B cell (primary cell): Measurements from ENCODE around the gene GABRD. TPM values are rescaled to one million over a fixed set of nuclear protein-coding genes. Genes with fewer than 3 reads are reported as not detected.
"Not testable (repeated sequence)": the region's sequence is repeated elsewhere in the genome, so short reads cannot be mapped to it uniquely, and the experiment has no call there.

Experiments used
- ATAC-seq: fragments of 200-7000 bp; cut with Tn5 transposase; one replicate; pipeline ENCODE4 v1.10.0; 2021; ENCODE audit warnings: low read depth, mild to moderate bottlenecking, moderate number of reproducible peaks, moderate library complexity
- CTCF ChIA-PET: fragments of 350-600 bp; sonication (Branson Sonifier 250); formaldehyde crosslinking; loops from one replicate; lab custom pipeline; 2021; ENCODE audit warnings: antibody characterized with exemption, inconsistent platforms; lab: Charles Lee
- POLR2A ChIA-PET: fragments of 350-600 bp; sonication (Branson Sonifier 250); formaldehyde crosslinking; loops from one replicate; lab custom pipeline; 2021; ENCODE audit warnings: antibody characterized with exemption; lab: Charles Lee
- DNase-seq: peaks from one replicate; pipeline ENCODE4 v3.0.0; 2013
- H2AFZ ChIP-seq: 2 replicates; pipeline ENCODE4 v1.6.1; 2012; ENCODE audit warnings: mild to moderate bottlenecking, low read depth, low read length; ENCODE audit not compliant: insufficient read depth, poor library complexity, severe bottlenecking
- H3K27ac ChIP-seq, 2 donors: 1 replicate in 1 of 2; 2 replicates in 1 of 2; pipeline ENCODE4 v1.5.1; 2012 to 2013; ENCODE audit warnings: low read length in 2 of 2, mild to moderate bottlenecking in 2 of 2, moderate library complexity in 1 of 2
- H3K27me3 ChIP-seq, 4 experiments: fragments of 200-600 bp in 1 of 4; sonication (generic) in 1 of 4; replicated peaks in 1 of 4; 1 replicate in 2 of 4; 2 replicates in 2 of 4; pipeline versions ENCODE4 v1.6.1 to v1.7.0; 2013 to 2016; ENCODE audit warnings: low read length in 3 of 4, mild to moderate bottlenecking in 2 of 4, mixed read lengths in 1 of 4, moderate library complexity in 1 of 4; ENCODE audit not compliant: insufficient read depth in 4 of 4, control insufficient read depth in 3 of 4; ENCODE audit errors: control extremely low read depth in 1 of 4
- H3K36me3 ChIP-seq, 2 experiments: replicated peaks in 1 of 2; 1 replicate in 1 of 2; 2 replicates in 1 of 2; pipeline versions ENCODE4 v1.6.1 to v1.7.1; 2013; ENCODE audit warnings: low read length in 1 of 2; ENCODE audit not compliant: insufficient read depth in 2 of 2, control insufficient read depth in 1 of 2; ENCODE audit errors: control extremely low read depth in 1 of 2, extremely low read depth in 1 of 2
- H3K4me1 ChIP-seq, 2 donors: fragments of 200-600 bp in 1 of 2; sonication (generic) in 1 of 2; 1 replicate in 1 of 2; 2 replicates in 1 of 2; pipeline versions ENCODE4 v1.5.1 to v1.6.1; 2013 to 2017; ENCODE audit warnings: low read length in 2 of 2; ENCODE audit not compliant: control insufficient read depth in 2 of 2, insufficient read depth in 2 of 2
- H3K4me2 ChIP-seq: replicated peaks from 2 replicates; pipeline ENCODE3; 2012; ENCODE audit warnings: mild to moderate bottlenecking, low read depth, low read length; ENCODE audit not compliant: poor library complexity, severe bottlenecking
- H3K4me3 ChIP-seq, 5 experiments: fragments of 200-600 bp in 1 of 5; sonication (generic) in 1 of 5; 1 replicate in 3 of 5; 2 replicates in 2 of 5; pipeline versions ENCODE4 v1.5.1 to v1.7.0; 2011 to 2016; ENCODE audit warnings: low read length in 4 of 5, mild to moderate bottlenecking in 4 of 5, low read depth in 2 of 5, control low read depth in 1 of 5, moderate library complexity in 1 of 5; ENCODE audit not compliant: insufficient read depth in 1 of 5; ENCODE audit errors: control extremely low read depth in 1 of 5, extremely low read depth in 1 of 5
- H3K79me2 ChIP-seq: fragments of 200-600 bp; sonication (generic); one replicate; pipeline ENCODE4 v1.6.0; 2016; ENCODE audit warnings: low read length; ENCODE audit not compliant: control insufficient read depth, insufficient read depth
- H3K9ac ChIP-seq: fragments of 200-600 bp; sonication (generic); 2 replicates; pipeline ENCODE4 v1.6.1; 2017; ENCODE audit warnings: mild to moderate bottlenecking, low read length, moderate library complexity
- H3K9me3 ChIP-seq, 3 donors: one replicate each; pipeline versions ENCODE4 v1.6.1 to v1.7.1; 2013; ENCODE audit warnings: low read length in 2 of 3; ENCODE audit not compliant: control insufficient read depth in 2 of 3, insufficient read depth in 1 of 3; ENCODE audit errors: control extremely low read depth in 1 of 3
- H4K20me1 ChIP-seq: 2 replicates; pipeline ENCODE4 v1.6.0; 2012; ENCODE audit warnings: mild to moderate bottlenecking, low read length; ENCODE audit not compliant: insufficient read depth, control insufficient read depth, poor library complexity, severe bottlenecking
- H3K27ac Mint-ChIP-seq: one replicate; pipeline ENCODE4 v1.8.0; 2021; ENCODE audit warnings: mixed read lengths
- H3K27me3 Mint-ChIP-seq: one replicate; pipeline ENCODE4 v1.8.0; 2021; ENCODE audit warnings: mixed read lengths
- H3K4me1 Mint-ChIP-seq: one replicate; pipeline ENCODE4 v1.8.0; 2021; ENCODE audit warnings: mixed read lengths
- H3K4me3 Mint-ChIP-seq: one replicate; pipeline ENCODE4 v1.8.0; 2021; ENCODE audit warnings: mixed read lengths
- H3K9me3 Mint-ChIP-seq: one replicate; pipeline ENCODE4 v1.8.0; 2022; ENCODE audit warnings: mixed read lengths; ENCODE audit not compliant: insufficient read depth
- EZH2 ChIP-seq: IDR thresholded peaks from 2 replicates; pipeline ENCODE4 v1.6.1; 2012; ENCODE audit warnings: borderline replicate concordance, low read depth, mild to moderate bottlenecking, moderate library complexity, low read length; ENCODE audit not compliant: insufficient read depth, poor library complexity, severe bottlenecking
- WGBS: methylation state at CpG from one replicate; pipeline ENCODE4 v1.1.5; 2013; ENCODE audit warnings: missing lambda C conversion rate; ENCODE audit not compliant: insufficient coverage; 5-methylcytosine and 5-hydroxymethylcytosine counted together
- intact Hi-C: fragments of 100-400 bp; cut with micrococcal nuclease; formaldehyde crosslinking; loops from one replicate; pipeline ENCODE4 v1.10.0; 2022
- polyA plus RNA-seq: library from polyadenylated mRNA; depleted of rRNA; stranded (reverse); fragments of >200 nt; gene quantifications from 2 replicates; pipeline ENCODE4 v1.2.3, GENCODE V29; 2012
- total RNA-seq, 2 donors: library from RNA; stranded (reverse); fragments of 120-200 nt in 1 of 2; gene quantifications; 1 replicate in 1 of 2; 2 replicates in 1 of 2; pipeline versions ENCODE4 v1.2.3 to v1.2.4, GENCODE V29; 2013 to 2022
- TF ChIP-seq, protein P1 (sequence below): fragments of 200-600 bp; IDR thresholded peaks from one replicate; pipeline ENCODE4 v1.8.0; 2022; ENCODE audit warnings: antibody characterized with exemption, mild to moderate bottlenecking

Gene GABRD
- total and polyA plus RNA-seq, 2 donors (not counting 1 experiment from before 2014, with no cell fraction given), result not detected

DNA sequence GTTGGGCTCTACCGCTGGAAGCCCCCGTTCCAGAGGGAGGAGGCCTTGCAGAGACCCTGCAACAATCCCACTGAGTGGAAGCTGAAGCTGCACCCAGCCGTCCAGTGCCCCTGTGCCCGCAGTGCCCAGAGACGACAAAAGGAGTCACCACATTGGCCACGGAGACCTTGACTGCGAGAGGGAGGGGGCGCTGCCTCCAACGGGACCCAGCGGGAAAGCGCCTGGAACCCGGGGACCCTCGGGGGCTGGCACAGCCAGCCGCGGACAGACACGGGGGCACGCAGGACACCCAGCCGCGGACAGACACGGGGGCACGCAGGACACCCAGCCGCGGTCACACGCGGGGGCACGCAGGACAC is 38.0 kb upstream of the GABRD start:
- WGBS, result 95% methylated on average over 20 of the region's 26 CpGs
- H3K9me3 Mint-ChIP-seq, result no peaks in the 10 kb centered on the region
- no peaks in the 10 kb centered on the region for H3K4me1 ChIP-seq
- no peak overlapping the region for H3K4me3 ChIP-seq
- H3K9me3 ChIP-seq, result peaks cover 0 to 24% (median 0%) of the 10 kb centered on the region in 3 donors
- H3K9ac ChIP-seq, result no peak overlapping the region
- ChIA-PET CTCF (no interaction called here), POLR2A (no interaction called here)
- no peaks in the 10 kb centered on the region for H3K27me3 Mint-ChIP-seq
- H3K4me2 ChIP-seq, result no peak overlapping the region
- H3K27ac ChIP-seq, result no peak overlapping the region
- intact Hi-C loops, result no loop called here
- H3K36me3 ChIP-seq, result no peaks in the 10 kb centered on the region
- H2AFZ ChIP-seq, result no peak overlapping the region
- no peak for ATAC-seq
- no peak overlapping the region for H3K4me3 Mint-ChIP-seq
- H3K27ac Mint-ChIP-seq, result no peak overlapping the region
- H3K79me2 ChIP-seq, result no peaks in the 10 kb centered on the region
- H4K20me1 ChIP-seq, result no peaks in the 10 kb centered on the region
- no peaks in the 10 kb centered on the region for H3K4me1 Mint-ChIP-seq
- peaks cover 0 to under 1% (median 0%) of the 10 kb centered on the region in 4 experiments for H3K27me3 ChIP-seq
- no peak for DNase-seq
- TF ChIP-seq, protein P1, sequence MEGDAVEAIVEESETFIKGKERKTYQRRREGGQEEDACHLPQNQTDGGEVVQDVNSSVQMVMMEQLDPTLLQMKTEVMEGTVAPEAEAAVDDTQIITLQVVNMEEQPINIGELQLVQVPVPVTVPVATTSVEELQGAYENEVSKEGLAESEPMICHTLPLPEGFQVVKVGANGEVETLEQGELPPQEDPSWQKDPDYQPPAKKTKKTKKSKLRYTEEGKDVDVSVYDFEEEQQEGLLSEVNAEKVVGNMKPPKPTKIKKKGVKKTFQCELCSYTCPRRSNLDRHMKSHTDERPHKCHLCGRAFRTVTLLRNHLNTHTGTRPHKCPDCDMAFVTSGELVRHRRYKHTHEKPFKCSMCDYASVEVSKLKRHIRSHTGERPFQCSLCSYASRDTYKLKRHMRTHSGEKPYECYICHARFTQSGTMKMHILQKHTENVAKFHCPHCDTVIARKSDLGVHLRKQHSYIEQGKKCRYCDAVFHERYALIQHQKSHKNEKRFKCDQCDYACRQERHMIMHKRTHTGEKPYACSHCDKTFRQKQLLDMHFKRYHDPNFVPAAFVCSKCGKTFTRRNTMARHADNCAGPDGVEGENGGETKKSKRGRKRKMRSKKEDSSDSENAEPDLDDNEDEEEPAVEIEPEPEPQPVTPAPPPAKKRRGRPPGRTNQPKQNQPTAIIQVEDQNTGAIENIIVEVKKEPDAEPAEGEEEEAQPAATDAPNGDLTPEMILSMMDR, result no peak
- TF ChIP-seq EZH2, result no peak

DNA sequence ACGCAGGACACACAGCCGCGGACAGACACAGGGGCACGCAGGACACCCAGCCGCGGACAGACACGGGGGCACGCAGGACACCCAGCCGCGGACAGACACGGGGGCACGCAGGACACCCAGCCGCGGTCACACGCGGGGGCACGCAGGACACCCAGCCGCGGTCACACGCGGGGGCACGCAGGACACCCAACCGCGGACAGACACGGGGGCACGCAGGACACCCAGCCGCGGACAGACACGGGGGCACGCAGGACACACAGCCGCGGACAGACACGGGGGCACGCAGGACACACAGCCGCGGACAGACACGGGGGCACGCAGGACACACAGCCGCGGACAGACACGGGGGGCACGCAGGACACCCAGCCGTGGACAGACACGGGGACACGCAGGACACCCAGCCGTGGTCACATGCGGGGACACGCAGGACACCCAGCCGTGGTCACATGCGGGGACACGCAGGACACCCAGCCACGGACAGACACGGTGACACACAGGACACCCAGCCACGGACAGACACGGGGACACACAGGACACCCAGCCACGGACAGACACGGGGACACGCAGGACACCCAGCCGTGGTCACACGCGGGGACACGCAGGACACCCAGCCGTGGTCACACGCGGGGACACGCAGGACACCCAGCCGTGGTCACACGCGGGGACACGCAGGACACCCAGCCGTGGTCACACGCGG is 37.4 kb upstream of the GABRD start:
- H3K79me2 ChIP-seq, H3K27me3 Mint-ChIP-seq, ATAC-seq, H3K27ac ChIP-seq, H3K9me3 Mint-ChIP-seq, H3K4me3 Mint-ChIP-seq, H3K36me3 ChIP-seq, H3K27ac Mint-ChIP-seq, H3K27me3 ChIP-seq, H3K4me1 Mint-ChIP-seq, H3K4me1 ChIP-seq, POLR2A ChIA-PET, H3K9ac ChIP-seq, DNase-seq, H2AFZ ChIP-seq, CTCF ChIA-PET, H3K4me3 ChIP-seq, H4K20me1 ChIP-seq, intact Hi-C loops, H3K4me2 ChIP-seq: not testable (repeated sequence)
- peaks cover 0 to 24% (median 0%) of the 10 kb centered on the region in 3 donors for H3K9me3 ChIP-seq
- WGBS, result 90% methylated on average over 62 of the region's 73 CpGs
